ENCODE measurements around the gene MCUR1.

MCUR1 gene

GRCh38 chr6:13742961-13743735 lies 71.2 kb downstream of the MCUR1 start:
- in situ Hi-C loops (cut with MboI; ENCODE audit: low sequenced_read_pairs): no loop called here

- in situ Hi-C loops (cut with MboI; ENCODE audit: low sequenced_read_pairs): no loop called here
Observed at GRCh38 chr6:13741365-13741764, 73.0 kb downstream of the MCUR1 start.

Data from hTERT RPE-1 (cell line).